HG03139 (cell line): ENCODE data around the gene IFT88.

Source experiments
- ATAC-seq: cut with Tn5 transposase; IDR thresholded peaks from one replicate; pipeline ENCODE4 v1.9.1; 2021; ENCODE audit not compliant: unreplicated experiment

IFT88 gene

DNA sequence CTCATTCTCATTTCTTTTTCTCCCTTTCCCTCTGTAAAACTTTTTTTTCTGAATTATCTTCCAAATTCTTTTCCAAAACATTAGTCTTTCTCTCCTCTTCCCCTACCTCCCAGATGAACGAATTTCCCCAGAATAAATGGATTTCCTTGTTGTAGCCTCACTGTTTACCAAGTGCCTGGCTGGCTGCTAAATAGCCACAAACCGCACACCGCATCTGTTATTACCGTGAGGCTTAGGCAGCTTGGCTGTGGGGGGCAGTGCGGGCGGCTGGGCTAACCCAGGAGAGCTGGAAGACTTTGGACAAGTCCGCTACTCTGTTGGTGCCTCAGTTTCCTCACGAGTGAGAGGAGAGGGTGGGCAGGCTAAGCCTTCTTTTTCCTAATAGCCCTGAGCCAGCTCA is 147.2 kb downstream of the IFT88 start:
- ATAC-seq = no peak

DNA sequence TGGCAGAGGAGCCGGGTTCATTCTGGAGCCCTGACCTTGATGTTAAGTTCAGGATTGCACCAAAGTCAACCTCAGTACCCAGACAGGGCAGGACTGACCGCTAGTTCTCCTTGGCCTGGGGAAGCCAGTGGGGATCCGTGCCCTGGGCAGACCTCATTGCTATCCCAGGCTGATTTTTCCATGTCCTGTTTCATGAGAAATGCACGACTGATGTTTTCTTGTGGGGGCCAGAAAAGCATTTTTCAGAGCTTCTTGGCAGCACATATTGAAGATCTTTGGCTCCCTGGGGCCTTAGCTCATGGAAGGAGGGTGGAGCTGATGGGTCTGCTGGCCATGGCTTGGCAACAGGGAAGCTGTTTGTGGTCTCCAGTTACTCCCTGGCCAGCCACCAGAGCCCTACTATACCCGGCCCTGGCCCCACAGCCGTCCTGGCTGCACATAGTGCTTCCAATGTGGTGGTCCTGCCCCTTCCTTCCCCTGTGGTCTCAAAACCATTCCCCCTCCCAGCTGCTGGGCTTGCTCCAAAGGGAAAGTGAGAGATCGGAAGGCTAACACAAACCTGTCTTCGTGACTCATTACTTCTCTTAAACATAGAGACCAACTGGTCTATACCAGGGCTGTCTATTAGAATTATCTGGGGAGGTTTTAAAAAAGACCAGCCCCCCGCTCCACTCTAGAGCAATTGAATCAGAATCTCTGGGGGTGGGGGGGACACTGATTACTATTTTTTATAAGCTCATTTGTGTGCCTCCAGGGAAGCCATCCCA is 147.8 kb downstream of the IFT88 start:
- ATAC-seq = no peak

DNA sequence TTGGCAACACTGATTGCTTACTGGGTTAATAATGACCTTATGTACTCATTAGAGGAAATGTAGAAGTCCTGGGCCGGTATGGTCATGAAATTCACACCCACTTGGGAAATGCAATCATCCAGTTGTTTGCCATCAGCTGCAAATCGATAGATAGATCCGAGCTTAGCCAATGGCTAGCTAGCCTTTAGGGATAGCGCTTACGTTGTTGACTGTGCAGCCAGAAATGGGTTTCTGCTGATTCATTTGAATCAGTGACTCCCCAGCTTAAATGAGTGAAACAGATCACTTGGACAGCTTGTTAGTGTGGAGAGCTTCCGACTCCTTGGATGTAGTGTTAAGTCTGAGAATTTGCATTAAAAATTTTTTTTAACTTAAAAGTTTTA is 148.4 kb downstream of the IFT88 start:
- no peak for ATAC-seq

DNA sequence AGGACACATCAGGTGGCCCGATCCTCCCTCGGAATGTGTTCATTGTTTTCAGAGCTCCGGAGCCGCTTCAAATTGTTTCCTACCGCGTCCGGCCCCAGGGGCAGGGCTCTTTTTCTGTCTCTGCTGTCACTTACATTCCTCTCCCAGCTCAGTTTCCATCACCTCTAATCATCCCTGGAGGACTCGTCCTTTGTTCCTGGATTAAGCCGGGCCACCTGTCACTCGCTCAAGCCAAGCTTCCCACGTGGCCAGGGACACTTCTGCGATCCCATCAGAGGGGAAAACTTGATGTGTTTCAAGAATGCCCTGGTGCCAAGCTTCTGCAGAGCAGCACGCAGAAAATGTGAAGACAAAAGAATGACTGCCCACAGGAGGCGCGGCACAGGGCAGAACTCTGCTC is 150.0 kb downstream of the IFT88 start:
- no peak for ATAC-seq

DNA sequence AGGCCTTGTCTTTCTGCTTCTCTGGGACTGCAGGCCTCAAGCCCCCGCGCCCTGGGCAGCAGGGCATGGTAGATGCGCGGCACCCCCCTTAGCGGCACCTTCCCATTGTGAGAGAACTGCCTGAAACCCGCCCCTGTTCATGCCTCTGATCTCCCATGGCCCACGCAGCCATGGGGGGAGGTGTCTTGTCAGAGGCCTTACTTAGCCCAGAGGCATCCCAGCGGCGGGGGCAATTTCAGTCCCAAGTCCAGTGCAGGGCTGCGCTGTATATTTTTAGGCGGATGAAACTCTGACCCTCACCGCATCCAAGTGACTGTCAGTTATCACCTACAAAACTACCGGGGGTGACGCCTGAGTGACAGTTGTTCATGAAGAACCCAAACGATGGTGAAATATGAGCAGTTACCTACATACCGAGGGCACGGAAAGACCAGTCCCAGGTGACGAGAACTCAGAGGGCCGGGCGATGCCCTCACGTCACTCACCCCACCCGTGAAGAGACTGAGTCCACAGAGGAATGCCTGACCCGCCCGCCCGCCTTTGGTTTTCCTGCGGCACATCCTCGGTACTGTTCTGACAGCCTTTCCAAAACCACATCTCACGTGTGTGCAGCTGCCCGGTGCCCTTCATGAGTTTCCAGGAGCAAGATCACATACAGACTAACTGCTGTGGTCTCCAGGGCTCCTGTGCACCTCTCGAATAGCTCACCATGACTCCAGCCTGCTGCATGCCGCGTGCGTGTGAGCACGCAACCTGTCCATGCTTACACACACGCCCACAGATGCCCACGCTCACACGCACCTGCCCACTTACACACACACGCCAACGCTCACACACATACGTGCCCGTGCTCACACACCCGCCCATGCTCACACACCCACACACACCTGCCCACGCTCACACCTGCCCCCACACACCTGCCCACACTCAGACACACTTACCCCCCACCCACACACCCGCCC is 150.9 kb downstream of the IFT88 start:
- no peak for ATAC-seq

DNA sequence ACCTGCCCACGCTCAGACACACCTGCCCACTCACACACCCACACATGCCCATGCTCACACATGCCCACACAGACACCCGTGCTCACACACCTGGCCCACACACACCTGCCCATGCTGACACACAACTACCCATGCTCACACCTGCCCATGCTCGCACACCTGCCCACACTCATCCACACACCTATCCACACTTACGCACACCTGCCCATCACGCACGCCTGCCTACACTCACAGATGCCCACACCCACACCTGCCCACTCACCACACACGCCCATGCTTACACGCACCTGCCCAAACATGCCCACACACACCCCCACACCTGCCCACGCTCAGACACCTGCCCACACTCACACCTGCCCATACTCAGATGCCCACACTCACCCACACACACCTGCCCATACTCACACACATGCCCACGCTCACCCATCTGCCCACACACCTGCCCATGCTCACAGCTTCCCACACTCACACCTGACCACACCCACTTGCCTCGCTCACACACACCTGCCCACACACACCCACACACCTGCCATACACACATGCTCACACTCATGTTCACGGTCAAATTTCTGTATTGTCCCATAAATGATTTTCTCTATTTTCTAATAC is 152.1 kb downstream of the IFT88 start:
- no peak for ATAC-seq

DNA sequence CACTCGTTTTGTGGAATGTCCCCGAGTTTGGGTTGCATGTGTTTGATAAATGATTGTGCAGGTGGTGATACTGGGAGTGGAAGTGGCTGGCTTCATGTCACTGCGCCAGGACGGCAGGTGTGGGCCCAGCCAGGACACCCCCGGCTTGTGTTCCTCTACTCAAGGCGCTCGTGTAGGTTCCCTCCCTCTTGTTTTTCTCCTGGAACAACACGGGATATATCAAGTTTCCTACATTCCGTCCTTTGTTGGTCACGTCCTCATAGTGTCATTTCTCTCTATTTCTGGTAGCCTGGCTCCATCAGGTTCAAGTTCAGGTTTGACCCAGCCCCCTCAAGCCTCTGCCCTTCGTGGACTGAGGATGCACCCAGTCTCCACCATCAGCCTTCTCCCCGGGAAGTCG is 152.8 kb downstream of the IFT88 start:
- ATAC-seq = no peak

DNA sequence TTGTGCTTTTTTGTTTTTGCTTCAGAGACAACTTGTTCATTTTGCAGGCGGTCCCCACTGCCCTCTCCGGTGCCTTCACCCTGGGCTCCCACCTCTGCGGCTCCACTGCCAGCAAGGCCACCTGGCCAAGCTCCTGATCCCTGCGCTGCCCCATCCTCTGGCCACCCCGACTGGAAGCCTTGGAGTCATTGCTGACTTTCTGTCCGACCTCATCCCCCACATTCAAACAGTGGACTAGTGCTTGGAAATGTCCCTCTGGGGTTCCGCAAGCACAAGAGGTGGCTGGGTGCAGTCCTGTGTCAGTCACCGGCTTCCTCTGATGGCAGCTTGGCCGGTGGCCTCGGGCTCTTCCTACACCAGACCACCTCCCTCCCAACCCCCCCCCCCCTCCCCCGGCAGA is 153.5 kb downstream of the IFT88 start:
- ATAC-seq = no peak

DNA sequence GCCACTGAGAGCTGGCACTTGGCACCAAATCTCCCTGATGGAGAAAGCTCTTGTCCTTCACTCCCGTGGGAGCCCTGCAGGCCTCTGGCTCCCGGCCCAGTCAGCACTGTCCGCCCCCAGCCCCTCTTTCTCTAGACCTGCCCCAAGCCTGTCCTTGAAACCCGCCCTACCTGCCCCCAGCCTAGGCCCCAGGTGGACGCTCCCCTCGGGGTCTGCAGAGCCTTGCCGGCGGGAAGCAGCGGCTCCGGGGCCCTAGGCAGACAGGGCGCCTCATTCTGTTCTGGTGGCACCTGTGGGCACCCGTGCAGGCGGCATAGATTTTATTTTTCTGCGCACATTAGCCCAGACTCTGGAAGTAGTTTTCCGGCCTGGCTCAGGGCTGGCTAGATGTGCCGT is 154.1 kb downstream of the IFT88 start:
- ATAC-seq = no peak

DNA sequence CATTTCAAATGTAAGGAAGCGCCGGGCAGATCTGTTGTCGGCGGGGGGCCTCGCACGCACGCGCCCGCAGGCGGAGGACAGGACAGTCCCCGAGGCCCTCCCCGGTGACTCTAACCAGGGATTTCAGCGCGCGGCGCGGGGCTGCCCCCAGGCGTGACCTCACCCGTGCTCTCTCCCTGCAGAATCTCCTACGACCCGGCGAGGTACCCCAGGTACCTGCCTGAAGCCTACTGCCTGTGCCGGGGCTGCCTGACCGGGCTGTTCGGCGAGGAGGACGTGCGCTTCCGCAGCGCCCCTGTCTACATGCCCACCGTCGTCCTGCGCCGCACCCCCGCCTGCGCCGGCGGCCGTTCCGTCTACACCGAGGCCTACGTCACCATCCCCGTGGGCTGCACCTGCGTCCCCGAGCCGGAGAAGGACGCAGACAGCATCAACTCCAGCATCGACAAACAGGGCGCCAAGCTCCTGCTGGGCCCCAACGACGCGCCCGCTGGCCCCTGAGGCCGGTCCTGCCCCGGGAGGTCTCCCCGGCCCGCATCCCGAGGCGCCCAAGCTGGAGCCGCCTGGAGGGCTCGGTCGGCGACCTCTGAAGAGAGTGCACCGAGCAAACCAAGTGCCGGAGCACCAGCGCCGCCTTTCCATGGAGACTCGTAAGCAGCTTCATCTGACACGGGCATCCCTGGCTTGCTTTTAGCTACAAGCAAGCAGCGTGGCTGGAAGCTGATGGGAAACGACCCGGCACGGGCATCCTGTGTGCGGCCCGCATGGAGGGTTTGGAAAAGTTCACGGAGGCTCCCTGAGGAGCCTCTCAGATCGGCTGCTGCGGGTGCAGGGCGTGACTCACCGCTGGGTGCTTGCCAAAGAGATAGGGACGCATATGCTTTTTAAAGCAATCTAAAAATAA is 154.7 kb downstream of the IFT88 start:
- no peak for ATAC-seq

DNA sequence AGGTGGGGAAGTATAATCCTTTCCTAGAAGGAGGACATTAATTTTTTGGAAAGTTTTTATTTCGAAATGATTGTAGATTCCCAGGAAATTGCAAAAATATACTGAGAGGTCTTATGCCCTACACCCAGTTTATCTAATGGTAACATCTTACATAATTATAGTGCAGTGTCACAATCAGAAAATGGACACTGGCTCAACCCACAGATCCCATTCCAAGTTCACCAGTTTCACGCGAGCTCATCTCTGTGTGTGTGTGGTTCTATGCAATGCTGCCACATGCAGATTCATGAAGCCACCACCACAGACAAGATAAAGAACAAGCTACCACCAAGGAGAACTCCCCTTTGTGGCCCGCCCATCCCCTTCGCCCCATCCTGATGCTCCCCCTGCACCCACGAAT is 160.9 kb downstream of the IFT88 start:
- no peak for ATAC-seq

DNA sequence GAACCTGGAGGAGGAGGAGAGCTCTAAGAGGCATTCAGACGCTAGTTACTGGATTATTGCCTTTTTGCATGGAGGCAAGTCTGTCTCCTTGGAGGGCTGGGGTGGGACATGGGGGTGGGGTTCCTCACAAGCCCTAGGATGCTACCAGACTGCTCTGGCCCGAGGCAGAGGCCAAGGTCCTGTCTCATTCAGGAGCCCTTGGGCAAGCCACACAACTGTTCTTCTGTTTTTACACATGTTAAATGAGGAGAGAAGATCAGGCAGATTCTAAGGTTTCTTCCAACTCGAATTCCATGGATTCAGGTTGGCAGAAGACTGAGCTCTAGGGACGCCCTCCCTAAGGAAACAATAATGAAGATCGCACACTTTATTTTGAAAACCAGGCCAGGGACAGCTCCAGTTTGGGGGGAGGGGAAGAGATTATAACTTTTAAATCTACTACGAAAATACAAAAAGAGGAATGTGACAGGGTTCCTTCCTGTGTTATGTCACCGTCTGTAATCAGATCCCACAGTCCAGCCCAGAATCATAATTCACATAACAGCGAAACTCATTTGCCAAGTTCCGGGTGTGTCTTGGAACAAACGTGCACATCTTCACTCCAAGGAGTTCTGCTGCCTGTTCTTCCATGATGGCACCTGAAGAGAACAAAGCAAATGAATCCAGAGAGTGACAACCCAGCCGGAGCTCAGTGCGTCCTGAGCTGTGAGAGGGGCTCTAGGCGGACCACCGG is 161.8 kb downstream of the IFT88 start:
- no peak for ATAC-seq

DNA sequence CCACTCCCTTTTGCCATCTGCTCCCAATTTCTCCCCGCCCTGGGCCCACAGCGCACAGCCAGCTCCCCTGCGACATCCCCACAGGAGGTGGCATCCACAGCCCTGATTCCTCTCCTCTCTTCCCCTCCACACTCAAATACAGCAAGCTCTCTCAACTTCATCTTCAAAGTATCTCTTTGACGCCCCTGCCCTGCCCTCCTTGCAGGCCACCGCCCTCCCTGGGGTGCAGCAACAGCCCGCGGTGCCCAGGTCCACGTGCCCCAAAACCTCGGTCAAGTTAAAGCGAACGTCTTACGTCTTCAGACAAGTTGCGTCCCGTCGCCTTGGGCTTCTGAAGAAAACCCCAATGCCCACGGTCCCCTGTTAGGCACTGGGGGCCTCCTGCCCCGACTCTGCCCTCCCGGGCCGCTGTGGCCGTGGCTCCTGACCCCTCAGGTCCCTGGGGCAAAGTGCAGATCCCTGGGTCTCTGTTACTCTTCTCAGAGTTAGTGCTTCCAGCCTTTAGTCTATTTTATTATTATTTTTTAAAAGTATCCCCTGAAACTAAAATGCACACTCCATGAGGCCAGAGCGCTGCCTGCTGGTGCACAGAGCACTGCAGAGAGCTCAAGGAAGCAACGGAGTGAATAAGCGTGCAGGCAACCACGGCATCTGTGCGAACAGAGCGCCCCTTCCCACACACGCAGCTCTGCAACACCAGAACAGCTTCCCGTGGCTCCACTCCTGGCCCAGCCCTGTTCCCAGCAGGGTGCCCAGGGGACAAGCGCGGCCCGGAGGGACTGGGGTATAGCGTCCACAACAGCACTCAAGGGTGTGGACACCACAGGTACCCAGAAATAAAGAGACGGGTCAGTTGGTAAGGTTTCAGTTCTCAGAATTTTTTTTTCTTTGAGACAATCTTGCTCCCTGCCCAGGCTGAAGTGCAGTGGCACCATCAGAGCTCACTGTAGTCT is 163.0 kb downstream of the IFT88 start:
- no peak for ATAC-seq

DNA sequence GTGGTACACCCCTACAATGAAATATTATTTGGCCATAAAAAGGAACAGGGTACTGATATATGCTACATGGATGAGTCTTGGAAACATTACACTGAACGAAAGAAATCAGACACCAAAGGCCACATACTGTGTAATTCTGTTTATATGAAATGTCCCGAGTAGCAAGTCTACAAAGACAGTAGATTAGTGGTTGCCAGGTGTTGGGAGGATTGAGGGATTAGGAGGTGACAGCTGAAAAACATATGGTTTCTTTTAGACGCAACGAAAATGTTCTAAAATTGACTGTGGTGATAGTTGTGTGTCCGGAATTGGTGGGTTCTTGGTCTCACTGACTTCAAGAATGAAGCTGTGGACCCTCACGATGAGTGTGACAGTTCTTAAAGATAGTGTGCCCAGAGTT is 171.7 kb downstream of the IFT88 start:
- no peak for ATAC-seq

DNA sequence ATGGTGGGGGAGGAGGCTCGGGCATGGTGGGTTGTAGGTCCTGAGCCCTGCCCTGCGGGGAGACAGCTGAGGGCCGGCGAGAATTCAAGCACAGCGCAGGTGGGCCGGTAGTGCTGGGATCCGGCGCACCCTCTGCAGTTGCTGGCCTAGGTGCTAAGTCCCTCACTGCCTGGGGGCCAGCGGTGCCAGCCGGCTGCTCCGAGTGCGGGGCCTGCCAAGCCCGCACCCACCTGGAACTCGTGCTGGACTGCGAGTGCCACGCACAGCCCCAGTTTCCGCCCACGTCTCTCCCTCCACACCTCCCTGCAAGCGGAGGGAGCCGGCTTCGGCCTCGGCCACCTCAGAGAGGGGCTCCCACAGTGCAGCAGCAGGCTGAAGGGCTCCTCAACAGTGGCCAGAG is 173.1 kb downstream of the IFT88 start:
- ATAC-seq = no peak
